HG03139 (cell line): ENCODE measurements around the gene ZNF195.
"Not testable (repeated sequence)": the region's sequence is repeated elsewhere in the genome, so short reads cannot be mapped to it uniquely, and the experiment has no call there.

Experiments
- ATAC-seq: cut with Tn5 transposase; IDR thresholded peaks from one replicate; pipeline ENCODE4 v1.9.1; 2021; ENCODE audit not compliant: unreplicated experiment

Gene ZNF195

DNA sequence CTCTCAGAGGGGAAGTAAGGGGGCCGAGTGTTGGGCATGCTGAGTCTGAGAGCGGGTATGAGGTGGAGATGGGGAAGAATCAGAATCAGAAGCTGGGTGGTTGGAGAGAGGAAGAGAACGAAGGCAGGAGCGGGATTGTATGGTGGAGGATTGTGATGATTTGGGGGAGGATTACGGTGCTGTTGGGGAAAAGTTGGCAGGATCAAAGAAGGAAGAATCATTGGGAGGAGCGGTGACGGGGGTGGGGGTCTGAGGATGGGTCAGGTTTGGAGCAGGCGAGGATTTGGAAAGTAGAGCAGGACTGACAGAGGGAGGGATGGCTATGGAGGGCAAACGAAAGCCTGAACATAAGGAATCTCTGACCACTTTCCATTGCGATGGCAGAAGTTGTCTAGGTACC is 22.1 kb downstream of the ZNF195 start:
- no peak for ATAC-seq

- ATAC-seq, result no peak
Measured at GRCh38 chr11:3353066-3353465, 25.9 kb downstream of the ZNF195 start.

DNA sequence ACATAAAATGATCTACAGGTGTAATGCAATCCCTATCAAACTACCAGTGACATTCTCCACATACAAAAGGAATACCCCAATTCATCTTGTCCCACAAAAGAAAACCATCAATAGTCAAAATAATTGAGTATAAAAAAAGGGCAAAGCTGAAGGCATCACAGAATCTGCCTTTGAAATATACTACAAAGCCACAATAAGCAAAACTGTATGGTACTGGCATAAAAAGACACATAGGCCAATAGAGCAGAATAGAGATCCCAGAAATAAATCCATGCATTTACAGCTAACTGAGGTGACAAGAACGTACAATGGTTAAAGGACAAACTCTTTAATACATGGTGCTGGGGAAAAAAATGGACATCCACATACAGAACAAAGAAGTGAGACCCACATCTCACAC is 31.8 kb downstream of the ZNF195 start:
- ATAC-seq, result no peak

DNA sequence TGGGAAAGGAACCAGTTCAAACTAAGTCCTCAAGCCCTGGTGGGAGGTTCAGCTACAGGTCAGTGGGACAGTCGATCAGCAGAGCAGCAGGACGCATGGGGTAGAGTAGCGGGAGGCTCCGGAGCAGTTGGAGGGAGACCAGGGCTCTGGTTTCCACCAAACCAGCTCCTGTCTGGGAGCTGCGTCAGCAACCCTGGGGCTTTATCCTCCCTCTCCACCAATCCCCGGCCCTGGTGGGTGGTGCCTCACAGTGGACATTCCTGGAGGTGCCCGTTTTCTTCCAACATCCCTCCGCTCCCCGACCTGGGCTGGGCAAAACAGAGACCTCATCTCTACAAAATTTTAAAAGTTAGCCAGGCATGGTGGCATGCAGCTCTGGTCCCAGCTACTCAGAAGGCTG is 32.4 kb downstream of the ZNF195 start:
- no peak for ATAC-seq

- ATAC-seq, result no peak
Measured at GRCh38 chr11:3345736-3346135, 33.2 kb downstream of the ZNF195 start.

DNA sequence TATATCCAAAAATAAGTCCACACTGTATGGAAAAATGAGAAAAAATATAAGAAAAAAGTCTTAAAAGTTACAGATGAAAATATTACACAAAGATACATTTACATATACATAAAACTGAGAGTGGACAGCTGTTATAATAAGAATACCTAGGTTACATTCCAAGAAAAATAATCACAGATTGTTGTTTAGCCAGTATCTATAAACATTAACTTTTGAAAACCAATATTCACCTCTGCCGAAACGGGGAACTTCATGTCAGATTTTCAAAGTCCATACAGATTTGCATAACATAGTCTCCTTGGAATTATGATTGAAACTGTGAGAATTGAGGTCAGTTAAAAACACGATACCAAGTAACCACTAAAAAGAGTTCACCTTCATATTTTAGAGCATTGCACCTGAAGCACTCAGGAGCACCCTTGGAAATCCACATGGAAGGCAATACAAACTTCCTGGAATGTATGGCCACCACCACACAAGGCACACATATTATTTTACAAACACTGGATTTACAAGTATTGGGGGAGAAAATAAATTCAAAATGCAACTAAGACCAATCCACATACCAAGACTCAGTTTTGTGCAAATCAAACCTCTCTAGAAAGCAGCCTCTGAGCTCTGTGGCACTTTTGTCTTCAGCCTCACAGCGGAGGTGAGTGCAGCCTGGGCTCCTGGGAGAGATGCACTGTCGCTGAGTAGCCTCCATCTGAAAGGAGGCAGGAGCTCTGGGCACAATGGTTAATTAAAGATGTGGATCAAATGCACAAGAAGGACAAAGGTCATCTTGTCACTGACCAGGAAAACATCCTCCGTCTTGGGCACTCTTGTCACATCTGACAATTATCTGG is 34.4 kb downstream of the ZNF195 start:
- no peak for ATAC-seq

DNA sequence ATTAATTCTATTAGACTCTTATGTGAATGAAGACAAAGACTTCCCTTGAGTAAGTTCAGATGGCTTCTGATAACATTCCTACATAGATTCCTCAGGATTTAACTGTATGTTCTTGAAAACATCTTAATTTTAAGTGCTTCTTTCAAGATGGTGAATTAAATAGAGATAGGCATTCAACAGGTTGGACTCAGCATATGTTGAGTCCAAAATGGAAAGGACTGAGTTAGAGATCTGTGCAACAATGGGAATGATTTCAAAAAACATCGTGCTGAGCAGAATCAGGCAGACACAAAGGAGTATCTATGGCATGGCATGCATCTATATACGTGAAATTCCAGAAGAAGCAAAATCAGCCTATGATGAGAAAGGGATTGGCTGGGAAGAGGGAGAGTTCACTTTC is 36.2 kb downstream of the ZNF195 start:
- ATAC-seq, result no peak

DNA sequence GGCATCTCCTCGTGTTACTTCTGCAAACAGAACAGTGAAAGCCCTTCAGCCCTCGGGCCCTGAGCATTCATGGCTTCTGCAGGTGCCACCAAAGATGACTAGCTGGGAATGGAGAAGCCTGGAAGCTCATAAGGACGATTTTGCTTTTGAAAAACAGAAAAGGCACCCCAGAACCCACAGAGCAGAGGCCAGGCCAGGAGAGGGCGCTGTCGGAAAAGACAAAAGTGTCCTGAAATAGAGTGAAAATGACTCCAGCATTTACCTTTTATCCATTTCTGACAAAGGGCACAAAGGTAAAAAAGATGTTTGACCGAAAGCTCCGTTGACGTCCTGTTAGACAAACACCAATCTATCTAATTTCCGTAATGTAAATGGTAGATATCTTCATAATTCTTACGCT is 37.6 kb downstream of the ZNF195 start:
- no peak for ATAC-seq

DNA sequence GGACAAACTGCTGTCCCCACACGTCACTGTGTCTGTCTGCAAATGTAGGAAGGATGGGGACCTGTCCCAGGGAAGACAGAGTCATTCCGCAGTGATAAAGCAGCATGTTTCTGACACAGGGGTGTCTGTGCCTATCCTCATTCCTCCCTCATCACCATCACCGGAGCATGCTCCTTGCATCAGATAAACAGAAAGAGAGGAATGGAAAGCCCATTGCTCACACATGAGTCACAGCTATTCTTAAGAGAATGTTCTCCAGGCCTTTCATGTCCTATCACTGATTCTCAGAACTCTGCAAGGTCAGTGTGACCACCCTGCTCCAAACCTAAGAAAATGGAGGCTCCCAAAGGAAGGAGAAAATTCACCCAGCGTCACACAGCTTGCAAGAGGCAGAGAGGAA is 38.9 kb downstream of the ZNF195 start:
- no peak for ATAC-seq

DNA sequence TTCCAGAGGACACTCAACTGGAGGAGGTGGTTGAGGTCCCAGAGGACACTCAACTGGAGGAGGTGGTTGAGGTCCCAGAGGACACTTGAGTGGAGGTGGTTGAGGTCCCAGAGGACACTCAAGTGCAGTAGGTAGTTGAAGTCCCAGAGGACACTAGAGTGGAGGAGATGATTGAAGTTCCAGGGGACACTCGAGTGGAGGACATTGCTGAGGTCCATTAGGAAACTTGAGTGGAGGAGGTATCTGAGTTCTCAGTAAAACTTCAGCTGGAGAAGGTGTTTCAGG is 39.7 kb downstream of the ZNF195 start:
- no peak for ATAC-seq

GRCh38 chr11:3338569-3339339 is 40.2 kb downstream of the ZNF195 start:
- no peak for ATAC-seq

- ATAC-seq, result not testable (repeated sequence)
Measured at GRCh38 chr11:3336420-3336819, 42.5 kb downstream of the ZNF195 start.

GRCh38 chr11:3333157-3333556 is 45.8 kb downstream of the ZNF195 start:
- ATAC-seq, result not testable (repeated sequence)

GRCh38 chr11:3331078-3331477 is 47.9 kb downstream of the ZNF195 start:
- ATAC-seq, result not testable (repeated sequence)

- ATAC-seq, result not testable (repeated sequence)
Measured at GRCh38 chr11:3330064-3330463, 48.9 kb downstream of the ZNF195 start.

DNA sequence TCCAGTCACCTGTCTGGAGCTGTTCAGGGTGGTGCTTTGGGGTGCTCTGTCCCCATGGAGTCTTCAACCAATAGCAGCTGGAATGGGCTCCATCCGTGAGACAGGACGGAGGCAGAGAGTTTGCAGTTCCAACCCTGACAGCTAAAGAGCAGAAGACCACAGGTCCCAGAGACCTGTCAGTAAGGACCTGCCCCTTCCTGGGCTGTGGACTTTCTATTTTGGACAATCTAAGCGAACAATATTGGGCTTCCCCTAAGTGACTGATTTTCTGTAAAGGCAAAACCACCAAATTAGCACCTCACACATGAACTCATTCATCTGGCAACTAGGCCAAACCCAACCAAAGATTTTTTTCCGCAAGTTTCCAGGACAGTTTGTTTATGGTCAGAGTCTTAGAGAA is 50.4 kb downstream of the ZNF195 start:
- ATAC-seq, result not testable (repeated sequence)

- ATAC-seq, result not testable (repeated sequence)
Measured at GRCh38 chr11:3326450-3326849, 52.5 kb downstream of the ZNF195 start.

DNA sequence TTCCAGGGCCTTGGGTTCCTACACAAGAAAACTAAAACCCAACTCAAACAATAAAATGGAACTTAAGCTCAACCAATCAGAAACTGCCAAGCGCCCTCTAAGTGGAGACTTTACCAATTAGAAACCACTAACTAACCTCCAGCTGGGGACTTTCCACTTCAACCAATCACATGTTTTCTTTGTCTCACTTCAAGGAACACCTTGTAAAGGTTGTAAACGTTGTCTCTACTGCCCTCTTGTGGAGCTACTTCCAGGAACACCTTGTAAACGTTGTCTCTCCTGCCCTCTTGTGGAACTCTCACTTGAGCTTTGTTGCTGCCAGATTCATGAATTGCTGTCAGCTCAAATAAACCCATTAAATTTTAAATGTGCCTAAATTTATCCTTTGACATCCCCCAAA is 54.2 kb downstream of the ZNF195 start:
- not testable (repeated sequence) for ATAC-seq
